B cell (primary cell): ENCODE results near the gene GNRHR. TPM values are rescaled to one million over a fixed set of nuclear protein-coding genes. Genes with fewer than 3 reads are reported as not detected.

Experiments
- ATAC-seq: fragments of 200-7000 bp; cut with Tn5 transposase; one replicate; pipeline ENCODE4 v1.10.0; 2021; ENCODE audit warnings: low read depth, mild to moderate bottlenecking, moderate number of reproducible peaks, moderate library complexity
- CTCF ChIA-PET: fragments of 350-600 bp; sonication (Branson Sonifier 250); formaldehyde crosslinking; loops from one replicate; lab custom pipeline; 2021; ENCODE audit warnings: antibody characterized with exemption, inconsistent platforms; lab: Charles Lee
- POLR2A ChIA-PET: fragments of 350-600 bp; sonication (Branson Sonifier 250); formaldehyde crosslinking; loops from one replicate; lab custom pipeline; 2021; ENCODE audit warnings: antibody characterized with exemption; lab: Charles Lee
- DNase-seq: peaks from one replicate; pipeline ENCODE4 v3.0.0; 2013
- H2AFZ ChIP-seq: 2 replicates; pipeline ENCODE4 v1.6.1; 2012; ENCODE audit warnings: mild to moderate bottlenecking, low read depth, low read length; ENCODE audit not compliant: insufficient read depth, poor library complexity, severe bottlenecking
- H3K27ac ChIP-seq, 2 donors: 1 replicate in 1 of 2; 2 replicates in 1 of 2; pipeline ENCODE4 v1.5.1; 2012 to 2013; ENCODE audit warnings: low read length in 2 of 2, mild to moderate bottlenecking in 2 of 2, moderate library complexity in 1 of 2
- H3K27me3 ChIP-seq, 4 experiments: fragments of 200-600 bp in 1 of 4; sonication (generic) in 1 of 4; replicated peaks in 1 of 4; 1 replicate in 2 of 4; 2 replicates in 2 of 4; pipeline versions ENCODE4 v1.6.1 to v1.7.0; 2013 to 2016; ENCODE audit warnings: low read length in 3 of 4, mild to moderate bottlenecking in 2 of 4, mixed read lengths in 1 of 4, moderate library complexity in 1 of 4; ENCODE audit not compliant: insufficient read depth in 4 of 4, control insufficient read depth in 3 of 4; ENCODE audit errors: control extremely low read depth in 1 of 4
- H3K36me3 ChIP-seq, 2 experiments: replicated peaks in 1 of 2; 1 replicate in 1 of 2; 2 replicates in 1 of 2; pipeline versions ENCODE4 v1.6.1 to v1.7.1; 2013; ENCODE audit warnings: low read length in 1 of 2; ENCODE audit not compliant: insufficient read depth in 2 of 2, control insufficient read depth in 1 of 2; ENCODE audit errors: control extremely low read depth in 1 of 2, extremely low read depth in 1 of 2
- H3K4me1 ChIP-seq, 2 donors: fragments of 200-600 bp in 1 of 2; sonication (generic) in 1 of 2; 1 replicate in 1 of 2; 2 replicates in 1 of 2; pipeline versions ENCODE4 v1.5.1 to v1.6.1; 2013 to 2017; ENCODE audit warnings: low read length in 2 of 2; ENCODE audit not compliant: control insufficient read depth in 2 of 2, insufficient read depth in 2 of 2
- H3K4me2 ChIP-seq: replicated peaks from 2 replicates; pipeline ENCODE3; 2012; ENCODE audit warnings: mild to moderate bottlenecking, low read depth, low read length; ENCODE audit not compliant: poor library complexity, severe bottlenecking
- H3K4me3 ChIP-seq, 5 experiments: fragments of 200-600 bp in 1 of 5; sonication (generic) in 1 of 5; 1 replicate in 3 of 5; 2 replicates in 2 of 5; pipeline versions ENCODE4 v1.5.1 to v1.7.0; 2011 to 2016; ENCODE audit warnings: low read length in 4 of 5, mild to moderate bottlenecking in 4 of 5, low read depth in 2 of 5, control low read depth in 1 of 5, moderate library complexity in 1 of 5; ENCODE audit not compliant: insufficient read depth in 1 of 5; ENCODE audit errors: control extremely low read depth in 1 of 5, extremely low read depth in 1 of 5
- H3K79me2 ChIP-seq: fragments of 200-600 bp; sonication (generic); one replicate; pipeline ENCODE4 v1.6.0; 2016; ENCODE audit warnings: low read length; ENCODE audit not compliant: control insufficient read depth, insufficient read depth
- H3K9ac ChIP-seq: fragments of 200-600 bp; sonication (generic); 2 replicates; pipeline ENCODE4 v1.6.1; 2017; ENCODE audit warnings: mild to moderate bottlenecking, low read length, moderate library complexity
- H3K9me3 ChIP-seq, 3 donors: one replicate each; pipeline versions ENCODE4 v1.6.1 to v1.7.1; 2013; ENCODE audit warnings: low read length in 2 of 3; ENCODE audit not compliant: control insufficient read depth in 2 of 3, insufficient read depth in 1 of 3; ENCODE audit errors: control extremely low read depth in 1 of 3
- H4K20me1 ChIP-seq: 2 replicates; pipeline ENCODE4 v1.6.0; 2012; ENCODE audit warnings: mild to moderate bottlenecking, low read length; ENCODE audit not compliant: insufficient read depth, control insufficient read depth, poor library complexity, severe bottlenecking
- H3K27ac Mint-ChIP-seq: one replicate; pipeline ENCODE4 v1.8.0; 2021; ENCODE audit warnings: mixed read lengths
- H3K27me3 Mint-ChIP-seq: one replicate; pipeline ENCODE4 v1.8.0; 2021; ENCODE audit warnings: mixed read lengths
- H3K4me1 Mint-ChIP-seq: one replicate; pipeline ENCODE4 v1.8.0; 2021; ENCODE audit warnings: mixed read lengths
- H3K4me3 Mint-ChIP-seq: one replicate; pipeline ENCODE4 v1.8.0; 2021; ENCODE audit warnings: mixed read lengths
- H3K9me3 Mint-ChIP-seq: one replicate; pipeline ENCODE4 v1.8.0; 2022; ENCODE audit warnings: mixed read lengths; ENCODE audit not compliant: insufficient read depth
- CTCF ChIP-seq: fragments of 200-600 bp; IDR thresholded peaks from one replicate; pipeline ENCODE4 v1.8.0; 2022; ENCODE audit warnings: antibody characterized with exemption, mild to moderate bottlenecking
- EZH2 ChIP-seq: IDR thresholded peaks from 2 replicates; pipeline ENCODE4 v1.6.1; 2012; ENCODE audit warnings: borderline replicate concordance, low read depth, mild to moderate bottlenecking, moderate library complexity, low read length; ENCODE audit not compliant: insufficient read depth, poor library complexity, severe bottlenecking
- WGBS: methylation state at CpG from one replicate; pipeline ENCODE4 v1.1.5; 2013; ENCODE audit warnings: missing lambda C conversion rate; ENCODE audit not compliant: insufficient coverage; 5-methylcytosine and 5-hydroxymethylcytosine counted together
- intact Hi-C: fragments of 100-400 bp; cut with micrococcal nuclease; formaldehyde crosslinking; loops from one replicate; pipeline ENCODE4 v1.10.0; 2022
- polyA plus RNA-seq: library from polyadenylated mRNA; depleted of rRNA; stranded (reverse); fragments of >200 nt; gene quantifications from 2 replicates; pipeline ENCODE4 v1.2.3, GENCODE V29; 2012
- total RNA-seq, 2 donors: library from RNA; stranded (reverse); fragments of 120-200 nt in 1 of 2; gene quantifications; 1 replicate in 1 of 2; 2 replicates in 1 of 2; pipeline versions ENCODE4 v1.2.3 to v1.2.4, GENCODE V29; 2013 to 2022

The GNRHR gene
- total and polyA plus RNA-seq, 2 donors (not counting 1 experiment from before 2014, with no cell fraction given) = not detected

- Mint-ChIP-seq H3K27me3 (no peaks in the 10 kb centered on the region), H3K4me3 (no peak overlapping the region), H3K27ac (no peak overlapping the region), H3K9me3 (no peaks in the 10 kb centered on the region), H3K4me1 (no peaks in the 10 kb centered on the region)
- Histone ChIP-seq H3K9ac (no peak overlapping the region), H3K27me3 (peaks cover 0 to 4% (median 0%) of the 10 kb centered on the region in 4 experiments), H4K20me1 (no peaks in the 10 kb centered on the region), H3K4me3 (no peak overlapping the region), H3K4me1 (no peaks in the 10 kb centered on the region), H3K9me3 (no peaks in the 10 kb centered on the region), H3K79me2 (no peaks in the 10 kb centered on the region), H3K36me3 (peaks cover 0 to 1% of the 10 kb centered on the region in 2 experiments), H2AFZ (no peak overlapping the region), H3K4me2 (no peak overlapping the region), H3K27ac (no peak overlapping the region)
- intact Hi-C loops = no loop called here
- TF ChIP-seq CTCF (no peak), EZH2 (no peak)
- ATAC-seq (no peak), DNase-seq (no peak)
- ChIA-PET POLR2A (no interaction called here), CTCF (interaction anchor here (1.2 kb wide), 1 partner anchor 30 kb away, joined by 3 read pairs; no protein-coding TSS in a partner anchor)
- no CpG with 5 or more reads among the region's 1 CpG for WGBS
Observed at GRCh38 chr4:67776746-67777145, 22.6 kb upstream of the GNRHR start.

GRCh38 chr4:67770422-67770821, 16.2 kb upstream of the GNRHR start:
- H3K4me2 ChIP-seq = no peak overlapping the region
- H3K4me3 ChIP-seq = no peak overlapping the region
- no peak overlapping the region for H3K9ac ChIP-seq
- peaks cover 0 to 4% (median 0%) of the 10 kb centered on the region in 4 experiments for H3K27me3 ChIP-seq
- no CpG with 5 or more reads among the region's 3 CpGs for WGBS
- H3K27me3 Mint-ChIP-seq = no peaks in the 10 kb centered on the region
- no peaks in the 10 kb centered on the region for H3K4me1 ChIP-seq
- H3K36me3 ChIP-seq = no peaks in the 10 kb centered on the region
- H3K27ac Mint-ChIP-seq = no peak overlapping the region
- H3K9me3 ChIP-seq = no peaks in the 10 kb centered on the region
- no peak for DNase-seq
- CTCF ChIA-PET = interaction anchor here (1.1 kb wide), 1 partner anchor 22 kb away, joined by 3 read pairs; no protein-coding TSS in a partner anchor
- no peak overlapping the region for H3K4me3 Mint-ChIP-seq
- intact Hi-C loops = no loop called here
- no peak overlapping the region for H3K27ac ChIP-seq
- ATAC-seq = no peak
- no peaks in the 10 kb centered on the region for H3K79me2 ChIP-seq
- no peaks in the 10 kb centered on the region for H3K9me3 Mint-ChIP-seq
- no peaks in the 10 kb centered on the region for H4K20me1 ChIP-seq
- TF ChIP-seq EZH2 = no peak
- no peak for TF ChIP-seq CTCF
- H2AFZ ChIP-seq = no peak overlapping the region
- POLR2A ChIA-PET = no interaction called here
- no peaks in the 10 kb centered on the region for H3K4me1 Mint-ChIP-seq
